Calu3 (cell line): ENCODE results near the gene TCOF1. TPM values are rescaled to one million over a fixed set of nuclear protein-coding genes. Genes with fewer than 3 reads are reported as not detected.

Experiments used
- BruUV-seq: library from RNA; stranded (reverse); fragments of 400-500 nt; replicated peaks from 2 replicates; lab custom pipeline; 2021; lab: Mats Ljungman, UMichigan
- CTCF ChIA-PET: fragments of 300-600 bp; sonication (Branson Sonifier 250); formaldehyde crosslinking; loops from one replicate; lab custom pipeline; 2022; ENCODE audit warnings: antibody characterized with exemption; lab: Charles Lee
- DNase-seq: peaks from one replicate; pipeline ENCODE4 v3.0.0; 2022
- H3K27ac Mint-ChIP-seq: one replicate; pipeline ENCODE4 v1.8.0; 2022; ENCODE audit warnings: mixed read lengths; ENCODE audit not compliant: unreplicated experiment
- H3K27me3 Mint-ChIP-seq: one replicate; pipeline ENCODE4 v1.8.0; 2022; ENCODE audit warnings: mixed read lengths; ENCODE audit not compliant: unreplicated experiment
- H3K36me3 Mint-ChIP-seq: one replicate; pipeline ENCODE4 v1.8.0; 2022; ENCODE audit warnings: mild to moderate bottlenecking, moderate library complexity, mixed read lengths; ENCODE audit not compliant: insufficient read depth, unreplicated experiment
- H3K4me1 Mint-ChIP-seq: one replicate; pipeline ENCODE4 v1.8.0; 2022; ENCODE audit warnings: mild to moderate bottlenecking, low read depth, mixed read lengths; ENCODE audit not compliant: unreplicated experiment
- H3K4me3 Mint-ChIP-seq: one replicate; pipeline ENCODE4 v1.8.0; 2022; ENCODE audit warnings: mild to moderate bottlenecking, low read depth, moderate library complexity, mixed read lengths; ENCODE audit not compliant: unreplicated experiment
- H3K9me3 Mint-ChIP-seq: one replicate; pipeline ENCODE4 v1.8.0; 2022; ENCODE audit warnings: low read depth, mixed read lengths; ENCODE audit not compliant: unreplicated experiment
- intact Hi-C: fragments of 100-400 bp; cut with micrococcal nuclease; formaldehyde crosslinking; loops from one replicate; pipeline ENCODE4 v1.10.0; 2022; ENCODE audit not compliant: unreplicated experiment
- total RNA-seq: library from RNA; stranded (reverse); gene quantifications from 2 replicates; pipeline ENCODE4 v1.2.3, GENCODE V29; 2022
- TF ChIP-seq, protein P1 (sequence below): fragments of 200-600 bp; IDR thresholded peaks from one replicate; pipeline ENCODE4 v1.8.0; 2022; ENCODE audit warnings: antibody characterized with exemption; ENCODE audit not compliant: unreplicated experiment

Gene TCOF1
- total RNA-seq, 1 experiment from 2014 or later: 106 TPM

DNA sequence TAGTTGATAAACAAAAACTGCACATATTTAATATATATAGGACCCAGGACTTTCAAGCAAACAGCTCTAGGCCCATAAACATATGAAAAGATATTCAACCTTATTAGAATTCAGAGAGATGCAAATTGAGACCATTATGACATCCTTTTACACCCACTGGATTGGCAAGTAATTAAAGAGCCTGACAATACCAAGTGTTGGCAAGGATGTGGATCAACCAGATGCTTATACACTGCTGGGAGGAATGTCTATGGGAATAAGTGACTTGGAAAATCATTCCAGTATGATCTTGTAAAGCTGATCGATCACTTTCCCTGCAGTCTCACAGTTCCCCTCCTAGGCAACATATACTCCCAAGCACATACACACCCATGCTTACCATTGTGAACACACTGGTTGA, 15.5 kb upstream of the TCOF1 start:
- no peak for DNase-seq
- CTCF ChIA-PET: no interaction called here
- H3K27ac Mint-ChIP-seq: no peak overlapping the region
- H3K36me3 Mint-ChIP-seq: no peaks in the 10 kb centered on the region
- TF ChIP-seq, protein P1, sequence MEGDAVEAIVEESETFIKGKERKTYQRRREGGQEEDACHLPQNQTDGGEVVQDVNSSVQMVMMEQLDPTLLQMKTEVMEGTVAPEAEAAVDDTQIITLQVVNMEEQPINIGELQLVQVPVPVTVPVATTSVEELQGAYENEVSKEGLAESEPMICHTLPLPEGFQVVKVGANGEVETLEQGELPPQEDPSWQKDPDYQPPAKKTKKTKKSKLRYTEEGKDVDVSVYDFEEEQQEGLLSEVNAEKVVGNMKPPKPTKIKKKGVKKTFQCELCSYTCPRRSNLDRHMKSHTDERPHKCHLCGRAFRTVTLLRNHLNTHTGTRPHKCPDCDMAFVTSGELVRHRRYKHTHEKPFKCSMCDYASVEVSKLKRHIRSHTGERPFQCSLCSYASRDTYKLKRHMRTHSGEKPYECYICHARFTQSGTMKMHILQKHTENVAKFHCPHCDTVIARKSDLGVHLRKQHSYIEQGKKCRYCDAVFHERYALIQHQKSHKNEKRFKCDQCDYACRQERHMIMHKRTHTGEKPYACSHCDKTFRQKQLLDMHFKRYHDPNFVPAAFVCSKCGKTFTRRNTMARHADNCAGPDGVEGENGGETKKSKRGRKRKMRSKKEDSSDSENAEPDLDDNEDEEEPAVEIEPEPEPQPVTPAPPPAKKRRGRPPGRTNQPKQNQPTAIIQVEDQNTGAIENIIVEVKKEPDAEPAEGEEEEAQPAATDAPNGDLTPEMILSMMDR: no peak
- no peaks in the 10 kb centered on the region for H3K9me3 Mint-ChIP-seq
- intact Hi-C loops: no loop called here
- H3K27me3 Mint-ChIP-seq: no peaks in the 10 kb centered on the region
- no TSS peak for BruUV-seq
- H3K4me1 Mint-ChIP-seq: no peaks in the 10 kb centered on the region
- no peak overlapping the region for H3K4me3 Mint-ChIP-seq

DNA sequence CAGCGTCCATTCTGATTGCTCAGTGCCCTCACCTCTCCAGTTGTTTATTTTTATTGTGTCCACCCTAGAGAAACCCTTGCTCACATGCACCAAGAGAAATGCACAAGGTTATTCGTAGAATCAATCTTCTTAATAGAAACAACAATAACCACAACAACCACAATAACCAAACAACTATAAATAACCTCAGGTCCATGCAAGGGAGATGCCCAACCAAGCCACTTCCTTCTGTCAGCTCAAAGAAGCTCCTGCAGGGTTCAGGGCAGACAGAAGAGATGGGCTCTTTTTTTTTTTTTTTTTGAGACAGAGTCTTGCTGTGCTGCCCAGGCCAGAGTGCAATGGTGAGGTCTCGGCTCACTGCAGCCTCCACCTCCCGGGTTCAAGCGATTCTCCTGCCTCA, 14.9 kb upstream of the TCOF1 start:
- Mint-ChIP-seq H3K27ac (no peak overlapping the region), H3K27me3 (no peaks in the 10 kb centered on the region), H3K4me1 (no peaks in the 10 kb centered on the region), H3K9me3 (no peaks in the 10 kb centered on the region), H3K36me3 (no peaks in the 10 kb centered on the region), H3K4me3 (no peak overlapping the region)
- CTCF ChIA-PET: no interaction called here
- no TSS peak for BruUV-seq
- TF ChIP-seq, protein P1: no peak
- DNase-seq: no peak
- intact Hi-C loops: no loop called here

DNA sequence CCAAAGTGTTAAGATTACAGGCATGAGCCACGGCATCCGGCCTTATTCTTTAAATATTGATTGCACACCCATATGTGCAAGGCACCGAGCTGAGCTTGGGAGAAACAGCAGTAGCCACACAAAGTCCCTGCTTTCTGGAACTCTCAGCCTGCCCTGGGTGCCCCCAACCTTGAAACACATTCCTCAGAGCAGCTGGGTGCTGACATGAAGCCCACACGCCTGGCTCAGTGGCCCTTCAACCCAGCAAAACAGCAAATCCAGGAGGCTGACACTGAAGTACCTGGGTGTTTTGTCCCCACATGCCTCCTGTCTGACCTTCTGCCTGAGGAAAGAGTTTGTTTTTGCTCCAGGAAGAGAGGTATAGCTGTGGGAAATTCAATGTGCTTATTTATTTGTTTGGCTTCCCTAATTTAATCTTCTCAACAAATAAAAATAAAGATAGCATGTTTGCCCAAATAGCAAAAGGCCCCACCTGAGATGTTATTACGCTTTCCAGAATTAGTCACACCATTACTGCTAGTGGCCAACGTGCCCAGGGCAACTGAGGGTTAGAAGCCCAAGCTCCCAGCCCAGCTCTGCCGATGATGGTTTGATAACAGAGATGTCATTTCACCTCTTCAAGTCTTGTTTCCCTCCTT, 13.4 kb upstream of the TCOF1 start:
- DNase-seq: no peak
- no TSS peak for BruUV-seq
- Mint-ChIP-seq H3K27ac (no peak overlapping the region), H3K9me3 (no peaks in the 10 kb centered on the region), H3K4me1 (no peaks in the 10 kb centered on the region), H3K36me3 (no peaks in the 10 kb centered on the region), H3K27me3 (no peaks in the 10 kb centered on the region), H3K4me3 (no peak overlapping the region)
- CTCF ChIA-PET: no interaction called here
- TF ChIP-seq, protein P1: no peak
- intact Hi-C loops: no loop called here

DNA sequence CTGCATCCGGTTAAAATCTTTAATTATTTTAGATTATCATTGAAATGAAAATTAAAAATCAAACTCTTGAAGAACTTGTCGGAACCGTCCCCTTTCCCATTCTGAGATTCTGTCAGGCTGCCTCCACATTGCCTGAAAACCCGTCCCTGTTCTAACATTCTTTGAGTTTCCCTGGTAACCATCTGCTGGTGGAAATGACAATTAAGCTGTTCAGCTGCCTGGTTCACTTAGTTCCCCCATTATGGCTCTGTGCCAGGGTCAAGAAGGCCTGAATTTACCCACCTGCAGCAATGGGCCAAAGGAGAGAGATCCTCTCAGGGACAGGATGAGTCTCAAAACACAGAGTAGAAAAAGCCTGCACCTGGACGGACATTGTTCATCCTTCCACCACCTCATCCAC, 11.8 kb upstream of the TCOF1 start:
- CTCF ChIA-PET: interaction anchor here (0.7 kb wide), 1 partner anchor 27 kb away, joined by 3 read pairs; no protein-coding TSS in a partner anchor
- no peak overlapping the region for H3K4me3 Mint-ChIP-seq
- H3K27ac Mint-ChIP-seq: no peak overlapping the region
- no peaks in the 10 kb centered on the region for H3K27me3 Mint-ChIP-seq
- H3K36me3 Mint-ChIP-seq: no peaks in the 10 kb centered on the region
- H3K9me3 Mint-ChIP-seq: no peaks in the 10 kb centered on the region
- H3K4me1 Mint-ChIP-seq: peaks cover 5% of the 10 kb centered on the region
- no TSS peak for BruUV-seq
- DNase-seq: no peak
- intact Hi-C loops: no loop called here
- TF ChIP-seq, protein P1: no peak
